ENCODE measurements around the gene MAP4K4. TPM values are rescaled to one million over a fixed set of nuclear protein-coding genes. Genes with fewer than 3 reads are reported as not detected.

MAP4K4 gene
- total and polyA plus RNA-seq, 5 donors from 2014 or later: 6.7 to 179 (median 14.7) TPM

GRCh38 chr2:101823859-101824258 lies 126.4 kb downstream of the MAP4K4 start:
- peaks cover 43% of the 10 kb centered on the region for H3K4me1 ChIP-seq (ENCODE audit: control insufficient read depth, insufficient read depth, low read length, poor library complexity, severe bottlenecking)
- DNase-seq (no peak), ATAC-seq (ENCODE audit: low read depth in 2 of 2) (no peak)
- no peak overlapping the region for H3K27ac Mint-ChIP-seq
- no peaks in the 10 kb centered on the region for H3K27me3 ChIP-seq (ENCODE audit: control insufficient read depth, insufficient read depth, low read length)
- no peaks in the 10 kb centered on the region for H3K27me3 Mint-ChIP-seq
- no peak overlapping the region for H3K4me3 Mint-ChIP-seq
- no peak overlapping the region for H3K4me3 ChIP-seq (ENCODE audit: low read depth, low read length)
- H3K36me3 ChIP-seq (ENCODE audit: control insufficient read depth, insufficient read depth, low read length): peaks cover 28% of the 10 kb centered on the region
- H3K27ac ChIP-seq (ENCODE audit: insufficient read depth, low read length, poor library complexity, severe bottlenecking): no peak overlapping the region
- peaks cover 45 to 71% (median 61%) of the 10 kb centered on the region in 4 donors for H3K4me1 Mint-ChIP-seq
- H3K36me3 Mint-ChIP-seq: peaks cover 15% of the 10 kb centered on the region
- H3K9me3 Mint-ChIP-seq: no peaks in the 10 kb centered on the region
- no peaks in the 10 kb centered on the region for H3K9me3 ChIP-seq (ENCODE audit: control insufficient read depth in 2 of 2, low read length in 2 of 2)

DNA sequence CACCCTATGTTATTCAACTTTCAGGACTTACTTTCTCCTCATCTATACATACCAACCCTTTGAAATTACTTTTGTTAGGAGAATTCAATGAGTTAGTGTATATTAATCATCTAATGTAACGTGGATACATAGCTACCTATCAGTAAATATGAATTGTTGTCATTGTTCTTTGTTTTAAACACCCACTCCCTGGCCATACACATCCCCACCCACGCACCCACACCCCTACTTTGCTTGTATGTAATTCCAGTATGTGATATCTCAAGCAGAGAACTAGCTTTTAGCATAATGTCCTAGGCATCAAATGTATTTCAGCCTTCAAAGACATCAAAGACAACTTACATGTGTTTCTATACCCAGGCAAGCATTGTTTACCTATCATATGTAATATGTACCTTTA lies 129.2 kb downstream of the MAP4K4 start:
- Mint-ChIP-seq H3K9me3 (no peaks in the 10 kb centered on the region), H3K27me3 (no peaks in the 10 kb centered on the region), H3K27ac (peak overlapping the region in 2 of 3 donors; percentile 27 to 66), H3K4me1 (peaks cover 46 to 75% (median 69%) of the 10 kb centered on the region in 4 donors), H3K4me3 (peak overlapping the region in 3 of 4 donors; percentile 1 to 59 (median 8)), H3K36me3 (peaks cover 28% of the 10 kb centered on the region)
- H3K27ac ChIP-seq (ENCODE audit: insufficient read depth, low read length, poor library complexity, severe bottlenecking): no peak overlapping the region
- H3K9me3 ChIP-seq (ENCODE audit: control insufficient read depth in 2 of 2, low read length in 2 of 2): no peaks in the 10 kb centered on the region
- ATAC-seq (ENCODE audit: low read depth in 2 of 2) (no peak), DNase-seq (no peak)
- no peaks in the 10 kb centered on the region for H3K27me3 ChIP-seq (ENCODE audit: control insufficient read depth, insufficient read depth, low read length)
- peaks cover 66% of the 10 kb centered on the region for H3K4me1 ChIP-seq (ENCODE audit: control insufficient read depth, insufficient read depth, low read length, poor library complexity, severe bottlenecking)
- peaks cover 54% of the 10 kb centered on the region for H3K36me3 ChIP-seq (ENCODE audit: control insufficient read depth, insufficient read depth, low read length)
- no peak overlapping the region for H3K4me3 ChIP-seq (ENCODE audit: low read depth, low read length)

DNA sequence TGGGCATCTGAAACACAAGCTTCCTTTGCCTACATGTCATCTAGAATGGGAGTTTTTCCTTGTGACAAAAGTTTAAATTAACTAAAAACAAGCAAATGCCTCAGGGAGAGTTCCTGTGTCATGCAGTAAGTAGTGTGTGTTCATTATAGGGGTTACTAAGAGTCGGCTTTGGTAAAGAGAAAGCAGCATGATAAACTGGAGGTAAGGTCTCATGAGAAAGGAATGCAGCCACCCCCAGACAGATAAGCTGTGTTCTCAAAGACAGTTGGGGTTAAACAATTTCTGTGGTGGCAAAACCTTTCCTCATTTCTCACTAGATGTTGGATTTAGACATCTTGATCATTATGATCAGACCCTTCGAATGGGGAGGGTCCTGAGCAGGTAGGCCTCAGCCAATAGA lies 129.7 kb downstream of the MAP4K4 start:
- Mint-ChIP-seq H3K27ac (peak overlapping the region; percentile 27 to 66 (median 27)), H3K4me3 (peak overlapping the region in 3 of 4 donors; percentile 1 to 59 (median 8)), H3K27me3 (no peaks in the 10 kb centered on the region), H3K4me1 (peaks cover 42 to 76% (median 69%) of the 10 kb centered on the region in 4 donors), H3K36me3 (peaks cover 28% of the 10 kb centered on the region), H3K9me3 (no peaks in the 10 kb centered on the region)
- H3K4me1 ChIP-seq (ENCODE audit: control insufficient read depth, insufficient read depth, low read length, poor library complexity, severe bottlenecking): peaks cover 68% of the 10 kb centered on the region
- H3K27me3 ChIP-seq (ENCODE audit: control insufficient read depth, insufficient read depth, low read length): no peaks in the 10 kb centered on the region
- ATAC-seq (ENCODE audit: low read depth in 2 of 2) (no peak), DNase-seq (no peak)
- H3K4me3 ChIP-seq (ENCODE audit: low read depth, low read length): no peak overlapping the region
- peaks cover 56% of the 10 kb centered on the region for H3K36me3 ChIP-seq (ENCODE audit: control insufficient read depth, insufficient read depth, low read length)
- H3K27ac ChIP-seq (ENCODE audit: insufficient read depth, low read length, poor library complexity, severe bottlenecking): no peak overlapping the region
- H3K9me3 ChIP-seq (ENCODE audit: control insufficient read depth in 2 of 2, low read length in 2 of 2): no peaks in the 10 kb centered on the region

DNA sequence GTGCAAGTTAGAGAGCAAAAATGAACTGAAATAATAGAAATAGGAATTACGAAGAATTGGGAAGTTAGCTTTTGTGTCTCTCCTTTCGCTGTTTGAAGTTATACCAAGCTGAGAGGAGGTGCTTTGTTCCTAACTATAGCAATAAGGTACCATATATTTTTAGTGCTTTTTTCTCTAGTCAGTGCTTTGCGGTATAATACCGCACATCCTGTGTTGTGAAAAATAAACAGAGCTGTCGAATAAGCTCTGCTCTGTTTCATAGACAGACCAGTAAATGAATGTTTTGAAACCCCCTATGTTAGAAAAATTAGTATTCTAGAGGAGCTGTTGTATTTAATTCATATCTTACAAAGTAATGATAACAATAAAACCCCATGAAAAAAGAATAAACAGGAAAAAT lies 130.8 kb downstream of the MAP4K4 start:
- Mint-ChIP-seq H3K27ac (peak overlapping the region in 2 of 3 donors; percentile 4 to 76), H3K9me3 (no peaks in the 10 kb centered on the region)

GRCh38 chr2:101828673-101829334 lies 131.3 kb downstream of the MAP4K4 start:
- no peaks in the 10 kb centered on the region for H3K9me3 ChIP-seq (ENCODE audit: control insufficient read depth in 2 of 2, low read length in 2 of 2)
- H3K36me3 Mint-ChIP-seq: peaks cover 27% of the 10 kb centered on the region
- no peaks in the 10 kb centered on the region for H3K27me3 ChIP-seq (ENCODE audit: control insufficient read depth, insufficient read depth, low read length)
- no peaks in the 10 kb centered on the region for H3K27me3 Mint-ChIP-seq
- peaks cover 57% of the 10 kb centered on the region for H3K4me1 ChIP-seq (ENCODE audit: control insufficient read depth, insufficient read depth, low read length, poor library complexity, severe bottlenecking)
- peak overlapping the region; percentile 8 to 55 (median 41) for H3K4me3 Mint-ChIP-seq
- H3K4me1 Mint-ChIP-seq: peaks cover 29 to 62% (median 57%) of the 10 kb centered on the region in 4 donors
- H3K27ac ChIP-seq (ENCODE audit: insufficient read depth, low read length, poor library complexity, severe bottlenecking): peak overlapping the region; percentile 44
- H3K9me3 Mint-ChIP-seq: no peaks in the 10 kb centered on the region
- H3K4me3 ChIP-seq (ENCODE audit: low read depth, low read length): peak overlapping the region; percentile 63
- H3K27ac Mint-ChIP-seq: peak overlapping the region; percentile 4 to 76 (median 42)
- ATAC-seq (ENCODE audit: low read depth in 2 of 2) (no peak), DNase-seq (no peak)
- peaks cover 63% of the 10 kb centered on the region for H3K36me3 ChIP-seq (ENCODE audit: control insufficient read depth, insufficient read depth, low read length)

More for the DNA sequence above, 130.8 kb downstream of the MAP4K4 start:
- H3K27ac ChIP-seq (ENCODE audit: insufficient read depth, low read length, poor library complexity, severe bottlenecking): peak overlapping the region; percentile 44
- DNase-seq (peak; percentile 9 to 77 (median 72)), ATAC-seq (ENCODE audit: low read depth in 2 of 2) (peak; percentile 77 to 84)
- peak overlapping the region in 3 of 4 donors; percentile 8 to 49 (median 33) for H3K4me3 Mint-ChIP-seq
- peaks cover 63% of the 10 kb centered on the region for H3K36me3 ChIP-seq (ENCODE audit: control insufficient read depth, insufficient read depth, low read length)
- H3K4me1 ChIP-seq (ENCODE audit: control insufficient read depth, insufficient read depth, low read length, poor library complexity, severe bottlenecking): peaks cover 59% of the 10 kb centered on the region
- peaks cover 32% of the 10 kb centered on the region for H3K36me3 Mint-ChIP-seq
- H3K4me3 ChIP-seq (ENCODE audit: low read depth, low read length): peak overlapping the region; percentile 63
- H3K27me3 Mint-ChIP-seq: no peaks in the 10 kb centered on the region
- H3K9me3 ChIP-seq (ENCODE audit: control insufficient read depth in 2 of 2, low read length in 2 of 2): no peaks in the 10 kb centered on the region
- H3K27me3 ChIP-seq (ENCODE audit: control insufficient read depth, insufficient read depth, low read length): no peaks in the 10 kb centered on the region
- peaks cover 32 to 68% (median 60%) of the 10 kb centered on the region in 4 donors for H3K4me1 Mint-ChIP-seq

- Histone ChIP-seq H3K9me3 (ENCODE audit: control insufficient read depth in 2 of 2, low read length in 2 of 2) (no peaks in the 10 kb centered on the region), H3K36me3 (ENCODE audit: control insufficient read depth, insufficient read depth, low read length) (peaks cover 66% of the 10 kb centered on the region), H3K27ac (ENCODE audit: insufficient read depth, low read length, poor library complexity, severe bottlenecking) (no peak overlapping the region), H3K4me3 (ENCODE audit: low read depth, low read length) (no peak overlapping the region), H3K4me1 (ENCODE audit: control insufficient read depth, insufficient read depth, low read length, poor library complexity, severe bottlenecking) (peaks cover 57% of the 10 kb centered on the region), H3K27me3 (ENCODE audit: control insufficient read depth, insufficient read depth, low read length) (no peaks in the 10 kb centered on the region)
- DNase-seq (no peak), ATAC-seq (ENCODE audit: low read depth in 2 of 2) (no peak)
- H3K27me3 Mint-ChIP-seq: no peaks in the 10 kb centered on the region
- H3K9me3 Mint-ChIP-seq: no peaks in the 10 kb centered on the region
- H3K4me1 Mint-ChIP-seq: peaks cover 29 to 63% (median 59%) of the 10 kb centered on the region in 4 donors
- peak overlapping the region in 2 of 3 donors; percentile 9 to 42 for H3K27ac Mint-ChIP-seq
- H3K36me3 Mint-ChIP-seq: peaks cover 30% of the 10 kb centered on the region
- H3K4me3 Mint-ChIP-seq: no peak overlapping the region
These were observed 131.9 kb downstream of the MAP4K4 start for GRCh38 chr2:101829429-101829828.

GRCh38 chr2:101830146-101830545 lies 132.6 kb downstream of the MAP4K4 start:
- H3K4me3 Mint-ChIP-seq: no peak overlapping the region

DNA sequence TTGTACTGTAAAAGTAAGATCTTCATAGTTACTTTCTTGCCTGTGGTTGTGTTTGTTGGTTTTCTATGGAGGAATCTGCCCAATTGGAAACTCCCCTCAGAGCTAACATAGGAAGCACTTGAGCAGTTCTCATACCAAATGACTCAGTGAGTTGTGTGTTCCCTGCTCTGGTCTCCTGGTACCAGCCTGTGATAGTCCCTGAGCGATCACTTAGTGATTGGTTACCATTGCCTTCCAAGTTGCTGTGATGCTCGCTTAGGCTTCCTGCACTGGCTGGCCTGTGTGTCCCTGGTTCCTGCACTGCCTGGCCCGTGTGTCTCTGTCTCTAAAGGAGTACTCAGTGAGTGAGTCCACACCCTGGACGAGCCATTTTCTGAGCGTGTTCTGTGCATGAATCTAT lies 133.0 kb downstream of the MAP4K4 start:
- Mint-ChIP-seq H3K36me3 (peaks cover 38% of the 10 kb centered on the region), H3K4me1 (peaks cover 33 to 66% (median 59%) of the 10 kb centered on the region in 4 donors), H3K9me3 (no peaks in the 10 kb centered on the region), H3K27ac (peak overlapping the region in 1 of 3 donors; percentile 68), H3K27me3 (no peaks in the 10 kb centered on the region), H3K4me3 (no peak overlapping the region)
- Histone ChIP-seq H3K4me1 (ENCODE audit: control insufficient read depth, insufficient read depth, low read length, poor library complexity, severe bottlenecking) (peaks cover 57% of the 10 kb centered on the region), H3K27me3 (ENCODE audit: control insufficient read depth, insufficient read depth, low read length) (no peaks in the 10 kb centered on the region), H3K4me3 (ENCODE audit: low read depth, low read length) (no peak overlapping the region), H3K27ac (ENCODE audit: insufficient read depth, low read length, poor library complexity, severe bottlenecking) (no peak overlapping the region), H3K36me3 (ENCODE audit: control insufficient read depth, insufficient read depth, low read length) (peaks cover 68% of the 10 kb centered on the region), H3K9me3 (ENCODE audit: control insufficient read depth in 2 of 2, low read length in 2 of 2) (no peaks in the 10 kb centered on the region)
- no peak for DNase-seq
- no peak for ATAC-seq (ENCODE audit: low read depth in 2 of 2)

More at GRCh38 chr2:101830146-101830545, 132.6 kb downstream of the MAP4K4 start:
- Mint-ChIP-seq H3K27me3 (no peaks in the 10 kb centered on the region), H3K9me3 (no peaks in the 10 kb centered on the region), H3K36me3 (peaks cover 35% of the 10 kb centered on the region), H3K27ac (peak overlapping the region in 2 of 3 donors; percentile 9 to 57), H3K4me1 (peaks cover 32 to 64% (median 60%) of the 10 kb centered on the region in 4 donors)
- DNase-seq (no peak), ATAC-seq (ENCODE audit: low read depth in 2 of 2) (no peak)
- H3K9me3 ChIP-seq (ENCODE audit: control insufficient read depth in 2 of 2, low read length in 2 of 2): no peaks in the 10 kb centered on the region
- H3K4me3 ChIP-seq (ENCODE audit: low read depth, low read length): no peak overlapping the region
- no peak overlapping the region for H3K27ac ChIP-seq (ENCODE audit: insufficient read depth, low read length, poor library complexity, severe bottlenecking)
- no peaks in the 10 kb centered on the region for H3K27me3 ChIP-seq (ENCODE audit: control insufficient read depth, insufficient read depth, low read length)
- H3K36me3 ChIP-seq (ENCODE audit: control insufficient read depth, insufficient read depth, low read length): peaks cover 68% of the 10 kb centered on the region
- peaks cover 57% of the 10 kb centered on the region for H3K4me1 ChIP-seq (ENCODE audit: control insufficient read depth, insufficient read depth, low read length, poor library complexity, severe bottlenecking)

All from CD4-positive, CD25-positive, alpha-beta regulatory T cell (primary cell).